RWPE2 (cell line): ENCODE measurements around the gene UBE2H.

Experiments used
- ATAC-seq: fragments of 200-7000 bp; cut with Tn5 transposase; 3 replicates; pipeline ENCODE4 v1.9.1; 2021; ENCODE audit warnings: low read depth
- DNase-seq: peaks from one replicate; pipeline ENCODE4 v3.0.0-alpha.2; 2020; ENCODE audit warnings: low spot score
- H3K27ac ChIP-seq: fragments of 450-650 bp; 2 replicates; pipeline ENCODE4 v1.5.1; 2017; ENCODE audit warnings: mild to moderate bottlenecking; ENCODE audit not compliant: poor library complexity, severe bottlenecking
- H3K27me3 ChIP-seq: fragments of 250-450 bp; sonication (Bioruptor Pico); 2 replicates; pipeline ENCODE4 v1.5.1; 2021; ENCODE audit warnings: mild to moderate bottlenecking, moderate library complexity; ENCODE audit not compliant: insufficient read depth, poor library complexity, severe bottlenecking
- H3K36me3 ChIP-seq: fragments of 250-450 bp; sonication (Bioruptor Pico); 2 replicates; pipeline ENCODE4 v1.5.1; 2020; ENCODE audit warnings: low read depth, mild to moderate bottlenecking, moderate library complexity
- H3K4me1 ChIP-seq: fragments of 250-450 bp; sonication (Bioruptor Pico); 2 replicates; pipeline ENCODE4 v1.5.1; 2021; ENCODE audit warnings: mild to moderate bottlenecking, moderate library complexity; ENCODE audit not compliant: insufficient read depth, poor library complexity, severe bottlenecking
- H3K4me3 ChIP-seq: fragments of 250-450 bp; sonication (Bioruptor Pico); 2 replicates; pipeline ENCODE4 v1.5.1; 2021; ENCODE audit warnings: mild to moderate bottlenecking, moderate library complexity; ENCODE audit not compliant: severe bottlenecking
- H3K9me3 ChIP-seq: fragments of 250-450 bp; sonication (Bioruptor Pico); 2 replicates; pipeline ENCODE4 v1.5.1; 2021; ENCODE audit warnings: mild to moderate bottlenecking, moderate library complexity; ENCODE audit not compliant: severe bottlenecking
- CTCF ChIP-seq: fragments of 450-650 bp; IDR thresholded peaks from one replicate; pipeline ENCODE4 v1.5.1; 2017; ENCODE audit warnings: mild to moderate bottlenecking, moderate library complexity; ENCODE audit not compliant: poor library complexity, severe bottlenecking

The UBE2H gene

GRCh38 chr7:129858490-129858889 is 94.3 kb downstream of the UBE2H start:
- Histone ChIP-seq H3K4me3 (no peak overlapping the region), H3K4me1 (peaks cover 33% of the 10 kb centered on the region), H3K27me3 (no peaks in the 10 kb centered on the region), H3K9me3 (peaks cover 3% of the 10 kb centered on the region), H3K27ac (no peak overlapping the region), H3K36me3 (peaks cover 9% of the 10 kb centered on the region)
- TF ChIP-seq CTCF, result no peak
- DNase-seq (no peak), ATAC-seq (no peak)

GRCh38 chr7:129857313-129857712 is 95.4 kb downstream of the UBE2H start:
- Histone ChIP-seq H3K4me3 (no peak overlapping the region), H3K27ac (no peak overlapping the region), H3K4me1 (peaks cover 42% of the 10 kb centered on the region), H3K36me3 (peaks cover 9% of the 10 kb centered on the region), H3K27me3 (no peaks in the 10 kb centered on the region), H3K9me3 (peaks cover 3% of the 10 kb centered on the region)
- DNase-seq (no peak), ATAC-seq (no peak)
- TF ChIP-seq CTCF, result no peak

- no peak for TF ChIP-seq CTCF
- Histone ChIP-seq H3K36me3 (peaks cover 9% of the 10 kb centered on the region), H3K27ac (peak overlapping the region; percentile 92), H3K27me3 (no peaks in the 10 kb centered on the region), H3K4me1 (peaks cover 42% of the 10 kb centered on the region), H3K9me3 (peaks cover 3% of the 10 kb centered on the region), H3K4me3 (no peak overlapping the region)
- DNase-seq (no peak), ATAC-seq (no peak)
Observed at GRCh38 chr7:129855935-129856717, 96.6 kb downstream of the UBE2H start.

GRCh38 chr7:129855234-129855673 is 97.5 kb downstream of the UBE2H start:
- H3K4me1 ChIP-seq, result peaks cover 42% of the 10 kb centered on the region
- no peak overlapping the region for H3K4me3 ChIP-seq
- ATAC-seq, result no peak
- peak overlapping the region; percentile 92 for H3K27ac ChIP-seq
- peaks cover 2% of the 10 kb centered on the region for H3K9me3 ChIP-seq
- H3K36me3 ChIP-seq, result peaks cover 9% of the 10 kb centered on the region
- no peak for DNase-seq
- no peaks in the 10 kb centered on the region for H3K27me3 ChIP-seq
- no peak for TF ChIP-seq CTCF

- DNase-seq (no peak), ATAC-seq (peak; percentile 31; the same call in 1 of the 3 replicates)
- Histone ChIP-seq H3K27me3 (no peaks in the 10 kb centered on the region), H3K4me1 (peaks cover 42% of the 10 kb centered on the region), H3K27ac (peak overlapping the region; percentile 92), H3K36me3 (peaks cover 9% of the 10 kb centered on the region), H3K4me3 (no peak overlapping the region), H3K9me3 (no peaks in the 10 kb centered on the region)
- no peak for TF ChIP-seq CTCF
Observed at GRCh38 chr7:129854401-129854800, 98.4 kb downstream of the UBE2H start.
